GM21447 (cell line): ENCODE data around the gene KLK3.

Experiments used
- ATAC-seq: cut with Tn5 transposase; IDR thresholded peaks from one replicate; pipeline ENCODE4 v1.9.1; 2021; ENCODE audit not compliant: unreplicated experiment

KLK3 gene

GRCh38 chr19:50896591-50897190 is 42.0 kb downstream of the KLK3 start:
- peak; percentile 80 for ATAC-seq

GRCh38 chr19:50897191-50897607 is 42.5 kb downstream of the KLK3 start:
- ATAC-seq: peak; percentile 21

GRCh38 chr19:50897612-50898011 is 42.9 kb downstream of the KLK3 start:
- ATAC-seq: no peak

GRCh38 chr19:50898018-50898417 is 43.3 kb downstream of the KLK3 start:
- no peak for ATAC-seq

GRCh38 chr19:50899569-50899968 is 44.9 kb downstream of the KLK3 start:
- ATAC-seq: no peak

GRCh38 chr19:50902640-50903039 is 47.9 kb downstream of the KLK3 start:
- ATAC-seq: no peak

- no peak for ATAC-seq
Observed at GRCh38 chr19:50906217-50906616, 51.5 kb downstream of the KLK3 start.

GRCh38 chr19:50908336-50908735 is 53.6 kb downstream of the KLK3 start:
- ATAC-seq: no peak

GRCh38 chr19:50909240-50910070 is 54.7 kb downstream of the KLK3 start:
- ATAC-seq: peak; percentile 69
